Panc1 (cell line): Measurements from ENCODE around the gene AP1B1. TPM values are rescaled to one million over a fixed set of nuclear protein-coding genes. Genes with fewer than 3 reads are reported as not detected.

Experiments used
- ATAC-seq: fragments of 200-7000 bp; cut with Tn5 transposase; 2 replicates; pipeline ENCODE4 v1.9.1; 2020; ENCODE audit warnings: mild to moderate bottlenecking, moderate library complexity
- BruUV-seq: library from RNA; stranded (reverse); fragments of 400-500 nt; replicated peaks from 2 replicates; lab custom pipeline; 2021; lab: Mats Ljungman, UMichigan
- CTCF ChIA-PET: fragments of 300-600 bp; sonication (Branson Sonifier 250); formaldehyde crosslinking; loops from one replicate; lab custom pipeline; 2022; ENCODE audit warnings: antibody characterized with exemption; lab: Charles Lee
- POLR2A ChIA-PET: fragments of 300-600 bp; sonication (Branson Sonifier 250); formaldehyde crosslinking; loops from one replicate; lab custom pipeline; 2022; ENCODE audit warnings: antibody characterized with exemption; lab: Charles Lee
- DNase-seq: peaks from one replicate; pipeline ENCODE4 v3.0.0-alpha.2; 2010; ENCODE audit warnings: low read depth, low spot score
- H3K27ac ChIP-seq: 2 replicates; pipeline ENCODE4 v1.5.1; 2011; ENCODE audit warnings: mild to moderate bottlenecking, low read length, inconsistent platforms
- H3K27me3 ChIP-seq: fragments of 200-500 bp; sonication (Bioruptor generic); 2 replicates; pipeline ENCODE4 v1.6.0; 2014; ENCODE audit warnings: low read length, inconsistent platforms; ENCODE audit not compliant: control insufficient read depth, insufficient read depth
- H3K36me3 ChIP-seq: fragments of 200-500 bp; sonication (Bioruptor generic); 2 replicates; pipeline ENCODE4 v1.5.1; 2014; ENCODE audit warnings: inconsistent platforms, mild to moderate bottlenecking, low read length, moderate library complexity; ENCODE audit not compliant: control insufficient read depth, insufficient read depth
- H3K4me1 ChIP-seq: 2 replicates; pipeline ENCODE4 v1.5.1; 2011; ENCODE audit warnings: inconsistent platforms, mild to moderate bottlenecking, low read length, moderate library complexity; ENCODE audit not compliant: control insufficient read depth, insufficient read depth
- H3K4me3 ChIP-seq, 2 experiments: 2 replicates each; pipeline ENCODE4 v1.5.1; 2011 to 2012; ENCODE audit warnings: low read depth in 2 of 2, low read length in 2 of 2, mild to moderate bottlenecking in 2 of 2, inconsistent platforms in 1 of 2, moderate library complexity in 1 of 2
- H3K9me3 ChIP-seq: fragments of 200-500 bp; sonication (Bioruptor generic); 2 replicates; pipeline ENCODE4 v1.5.1; 2014; ENCODE audit warnings: low read depth, mild to moderate bottlenecking, inconsistent platforms, low read length, moderate library complexity; ENCODE audit not compliant: control insufficient read depth, insufficient read depth
- POLR2AphosphoS5 ChIP-seq: IDR thresholded peaks from 2 replicates; pipeline ENCODE4 v1.6.1; 2012; ENCODE audit warnings: mild to moderate bottlenecking, low read depth, low read length, moderate library complexity
- SIN3A ChIP-seq: IDR thresholded peaks from 2 replicates; pipeline ENCODE4 v1.6.1; 2012; ENCODE audit warnings: low read depth, mild to moderate bottlenecking, low read length, moderate library complexity, borderline replicate concordance; ENCODE audit not compliant: insufficient read depth
- TCF7L2 ChIP-seq: IDR thresholded peaks from 2 replicates; pipeline ENCODE4 v1.6.1; 2011; ENCODE audit warnings: mild to moderate bottlenecking, low read depth, low read length, inconsistent platforms
- in situ Hi-C: cut with HindIII; loops from 2 replicates; pipeline ENCODE4 v1.10.0; 2016; ENCODE audit warnings: low sequenced_read_pairs, low pct_unique_long_range_greater_than_20kb
- intact Hi-C: fragments of 100-400 bp; cut with micrococcal nuclease; formaldehyde crosslinking; loops from one replicate; pipeline ENCODE4 v1.10.0; 2022; ENCODE audit not compliant: unreplicated experiment
- total RNA-seq: library from RNA; stranded (reverse); gene quantifications from one replicate; pipeline ENCODE4 v1.2.1, GENCODE V29; 2021; ENCODE audit not compliant: unreplicated experiment
- TF ChIP-seq, protein P1 (sequence below), 2 experiments: IDR thresholded peaks; 2 replicates each; pipeline ENCODE4 v1.6.1; 2011 to 2012; ENCODE audit warnings: low read depth in 2 of 2, control low read depth in 1 of 2, low read length in 1 of 2, mild to moderate bottlenecking in 1 of 2, moderate library complexity in 1 of 2; ENCODE audit not compliant: insufficient read depth in 1 of 2
- TF ChIP-seq, protein P2 (sequence below): fragments of 450-650 bp; IDR thresholded peaks from 2 replicates; pipeline ENCODE4 v1.5.1; 2017; ENCODE audit warnings: mild to moderate bottlenecking

The AP1B1 gene
- total RNA-seq, 1 experiment from 2014 or later = 48.6 TPM

DNA sequence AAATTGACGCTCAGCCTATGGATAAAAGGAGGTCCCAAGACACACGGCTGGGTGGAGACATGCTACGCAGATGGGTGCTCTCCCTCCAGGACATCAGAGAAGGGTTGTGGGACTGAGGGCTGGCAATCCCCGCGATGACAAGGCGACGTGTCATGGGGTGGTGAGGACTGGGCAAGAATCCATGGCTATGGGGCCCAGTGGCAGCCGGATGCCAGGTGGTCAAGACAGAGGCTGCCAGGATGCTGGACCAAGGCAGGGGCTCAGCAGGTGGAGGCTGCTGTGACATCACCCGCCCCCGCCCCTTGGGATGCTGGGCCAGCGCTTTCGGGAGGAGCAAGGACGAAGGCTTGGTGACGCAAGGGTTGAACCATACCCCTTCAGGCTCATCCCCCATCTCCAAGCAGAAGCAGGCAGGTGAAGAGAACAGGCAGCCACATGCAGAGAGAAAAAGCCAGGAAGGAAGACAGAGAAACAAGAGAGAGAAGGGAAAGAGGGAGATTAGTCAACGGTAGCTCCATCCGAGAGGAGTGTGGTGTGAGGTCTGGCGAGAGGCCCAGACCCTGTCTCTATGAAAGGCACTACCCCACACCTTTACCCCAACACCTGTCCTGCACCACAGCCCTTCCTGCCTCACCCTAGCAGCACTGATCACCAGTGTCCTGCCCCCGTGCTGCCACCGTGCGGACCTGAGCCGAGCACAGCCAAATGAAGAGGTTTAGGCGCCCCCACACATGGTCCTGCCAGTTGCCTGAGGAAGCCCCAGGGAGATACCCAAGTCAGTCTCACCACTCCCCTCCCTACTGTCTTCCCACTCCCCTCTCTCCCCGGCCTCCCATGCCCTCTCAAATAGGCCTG lies 48.8 kb downstream of the AP1B1 start:
- Histone ChIP-seq H3K4me1 (peaks cover 4% of the 10 kb centered on the region), H3K9me3 (no peaks in the 10 kb centered on the region), H3K4me3 (no peak overlapping the region), H3K27ac (no peak overlapping the region), H3K27me3 (no peaks in the 10 kb centered on the region), H3K36me3 (no peaks in the 10 kb centered on the region)
- intact Hi-C loops = no loop called here
- no TSS peak for BruUV-seq
- TF ChIP-seq POLR2AphosphoS5 (no peak), SIN3A (no peak), TCF7L2 (no peak)
- TF ChIP-seq, protein P1, sequence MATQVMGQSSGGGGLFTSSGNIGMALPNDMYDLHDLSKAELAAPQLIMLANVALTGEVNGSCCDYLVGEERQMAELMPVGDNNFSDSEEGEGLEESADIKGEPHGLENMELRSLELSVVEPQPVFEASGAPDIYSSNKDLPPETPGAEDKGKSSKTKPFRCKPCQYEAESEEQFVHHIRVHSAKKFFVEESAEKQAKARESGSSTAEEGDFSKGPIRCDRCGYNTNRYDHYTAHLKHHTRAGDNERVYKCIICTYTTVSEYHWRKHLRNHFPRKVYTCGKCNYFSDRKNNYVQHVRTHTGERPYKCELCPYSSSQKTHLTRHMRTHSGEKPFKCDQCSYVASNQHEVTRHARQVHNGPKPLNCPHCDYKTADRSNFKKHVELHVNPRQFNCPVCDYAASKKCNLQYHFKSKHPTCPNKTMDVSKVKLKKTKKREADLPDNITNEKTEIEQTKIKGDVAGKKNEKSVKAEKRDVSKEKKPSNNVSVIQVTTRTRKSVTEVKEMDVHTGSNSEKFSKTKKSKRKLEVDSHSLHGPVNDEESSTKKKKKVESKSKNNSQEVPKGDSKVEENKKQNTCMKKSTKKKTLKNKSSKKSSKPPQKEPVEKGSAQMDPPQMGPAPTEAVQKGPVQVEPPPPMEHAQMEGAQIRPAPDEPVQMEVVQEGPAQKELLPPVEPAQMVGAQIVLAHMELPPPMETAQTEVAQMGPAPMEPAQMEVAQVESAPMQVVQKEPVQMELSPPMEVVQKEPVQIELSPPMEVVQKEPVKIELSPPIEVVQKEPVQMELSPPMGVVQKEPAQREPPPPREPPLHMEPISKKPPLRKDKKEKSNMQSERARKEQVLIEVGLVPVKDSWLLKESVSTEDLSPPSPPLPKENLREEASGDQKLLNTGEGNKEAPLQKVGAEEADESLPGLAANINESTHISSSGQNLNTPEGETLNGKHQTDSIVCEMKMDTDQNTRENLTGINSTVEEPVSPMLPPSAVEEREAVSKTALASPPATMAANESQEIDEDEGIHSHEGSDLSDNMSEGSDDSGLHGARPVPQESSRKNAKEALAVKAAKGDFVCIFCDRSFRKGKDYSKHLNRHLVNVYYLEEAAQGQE (IDR thresholded peaks at IDR 0.05; ENCODE audit: insufficient read depth in 1 of 2, low read depth in 2 of 2, low read length in 1 of 2) = no peak
- TF ChIP-seq, protein P2, sequence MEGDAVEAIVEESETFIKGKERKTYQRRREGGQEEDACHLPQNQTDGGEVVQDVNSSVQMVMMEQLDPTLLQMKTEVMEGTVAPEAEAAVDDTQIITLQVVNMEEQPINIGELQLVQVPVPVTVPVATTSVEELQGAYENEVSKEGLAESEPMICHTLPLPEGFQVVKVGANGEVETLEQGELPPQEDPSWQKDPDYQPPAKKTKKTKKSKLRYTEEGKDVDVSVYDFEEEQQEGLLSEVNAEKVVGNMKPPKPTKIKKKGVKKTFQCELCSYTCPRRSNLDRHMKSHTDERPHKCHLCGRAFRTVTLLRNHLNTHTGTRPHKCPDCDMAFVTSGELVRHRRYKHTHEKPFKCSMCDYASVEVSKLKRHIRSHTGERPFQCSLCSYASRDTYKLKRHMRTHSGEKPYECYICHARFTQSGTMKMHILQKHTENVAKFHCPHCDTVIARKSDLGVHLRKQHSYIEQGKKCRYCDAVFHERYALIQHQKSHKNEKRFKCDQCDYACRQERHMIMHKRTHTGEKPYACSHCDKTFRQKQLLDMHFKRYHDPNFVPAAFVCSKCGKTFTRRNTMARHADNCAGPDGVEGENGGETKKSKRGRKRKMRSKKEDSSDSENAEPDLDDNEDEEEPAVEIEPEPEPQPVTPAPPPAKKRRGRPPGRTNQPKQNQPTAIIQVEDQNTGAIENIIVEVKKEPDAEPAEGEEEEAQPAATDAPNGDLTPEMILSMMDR = no peak
- ATAC-seq (no peak), DNase-seq (no peak)
- ChIA-PET CTCF (interaction anchor here (0.6 kb wide), 1 partner anchor 893 kb away, joined by 6 read pairs; no protein-coding TSS in a partner anchor), POLR2A (no interaction called here)
- in situ Hi-C loops = no loop called here

GRCh38 chr22:29338398-29338797 lies 50.0 kb downstream of the AP1B1 start:
- DNase-seq (no peak), ATAC-seq (no peak)
- H3K4me3 ChIP-seq = no peak overlapping the region
- CTCF ChIA-PET = interaction anchor here (0.6 kb wide), 1 partner anchor 40 kb away, joined by 11 read pairs; no protein-coding TSS in a partner anchor
- in situ Hi-C loops (no loop called here), intact Hi-C loops (no loop called here)
- H3K27me3 ChIP-seq = no peaks in the 10 kb centered on the region
- no TSS peak for BruUV-seq
- no peaks in the 10 kb centered on the region for H3K4me1 ChIP-seq
- no peaks in the 10 kb centered on the region for H3K36me3 ChIP-seq
- H3K27ac ChIP-seq = no peak overlapping the region
- no peaks in the 10 kb centered on the region for H3K9me3 ChIP-seq
- POLR2A ChIA-PET = no interaction called here
- TF ChIP-seq TCF7L2 = no peak
- TF ChIP-seq, protein P2 = no peak
- TF ChIP-seq, protein P1 (IDR thresholded peaks at IDR 0.05; ENCODE audit: insufficient read depth in 1 of 2, low read depth in 2 of 2, low read length in 1 of 2) = no peak
- no peak for TF ChIP-seq POLR2AphosphoS5
- TF ChIP-seq SIN3A = no peak
